ENCODE results near the gene NPEPL1. TPM values are rescaled to one million over a fixed set of nuclear protein-coding genes. Genes with fewer than 3 reads are reported as not detected.

The NPEPL1 gene
- total and polyA plus RNA-seq, 10 of the 15 experiments (the other 5 are each of a cell fraction or from before 2014, with no cell fraction given) = 0.08 to 21.3 (median 10.2) TPM

- Histone ChIP-seq H3K9ac (ENCODE audit: control insufficient read depth, insufficient read depth, low read length) (no peak overlapping the region), H3K79me2 (ENCODE audit: control insufficient read depth, insufficient read depth, low read length) (no peaks in the 10 kb centered on the region), H4K20me1 (ENCODE audit: control insufficient read depth, insufficient read depth) (no peaks in the 10 kb centered on the region), H3K4me1 (ENCODE audit: control insufficient read depth, insufficient read depth, low read length) (no peaks in the 10 kb centered on the region), H3K9me3 (replicated peaks; ENCODE audit: control insufficient read depth, insufficient read depth, low read length) (no peaks in the 10 kb centered on the region; the same call in 2 of the 3 replicates), H2AFZ (ENCODE audit: control insufficient read depth, low read depth, low read length) (no peak overlapping the region), H3K27ac (ENCODE audit: control insufficient read depth, insufficient read depth) (no peak overlapping the region), H3K27me3 (replicated peaks in 1 of 2; ENCODE audit: control insufficient read depth in 2 of 2, insufficient read depth in 2 of 2, low read length in 1 of 2) (peaks cover 0 to 2% of the 10 kb centered on the region in 2 experiments; a peak in 2 of 4 replicates), H3K4me2 (ENCODE audit: control insufficient read depth, insufficient read depth) (no peak overlapping the region), H3K36me3 (ENCODE audit: control insufficient read depth in 2 of 2, insufficient read depth in 2 of 2, low read length in 1 of 2) (no peaks in the 10 kb centered on the region), H3K4me3 (no peak overlapping the region)
- ATAC-seq = no peak
- no TSS peak for BruUV-seq (replicated peaks)
- in situ Hi-C loops (cut with MboI) (no loop called here), intact Hi-C loops (cut with micrococcal nuclease; ENCODE audit: unreplicated experiment) (no loop called here)
- POLR2A ChIA-PET = no interaction called here
- DNase-seq (ENCODE audit: low read depth, low spot score) = no peak
- CTCF ChIA-PET = no interaction called here
- no peak for TF ChIP-seq BHLHE40 (IDR thresholded peaks at IDR 0.05; ENCODE audit: borderline replicate concordance in 1 of 2, low read depth in 2 of 2, low read length in 1 of 2)
- WGBS (ENCODE audit: insufficient coverage, insufficient replicate concordance, low lambda C conversion rate, missing lambda C conversion rate) = 24% methylated on average over 22 of the region's 22 CpGs
- SMC1A ChIA-PET (ENCODE audit: uncharacterized antibody, unreplicated experiment) = no interaction called here
- FAIRE-seq = no peak
- RAD21 ChIA-PET (ENCODE audit: unreplicated experiment) = no interaction called here
Observed at GRCh38 chr20:58721951-58722778, 29.6 kb downstream of the NPEPL1 start.

DNA sequence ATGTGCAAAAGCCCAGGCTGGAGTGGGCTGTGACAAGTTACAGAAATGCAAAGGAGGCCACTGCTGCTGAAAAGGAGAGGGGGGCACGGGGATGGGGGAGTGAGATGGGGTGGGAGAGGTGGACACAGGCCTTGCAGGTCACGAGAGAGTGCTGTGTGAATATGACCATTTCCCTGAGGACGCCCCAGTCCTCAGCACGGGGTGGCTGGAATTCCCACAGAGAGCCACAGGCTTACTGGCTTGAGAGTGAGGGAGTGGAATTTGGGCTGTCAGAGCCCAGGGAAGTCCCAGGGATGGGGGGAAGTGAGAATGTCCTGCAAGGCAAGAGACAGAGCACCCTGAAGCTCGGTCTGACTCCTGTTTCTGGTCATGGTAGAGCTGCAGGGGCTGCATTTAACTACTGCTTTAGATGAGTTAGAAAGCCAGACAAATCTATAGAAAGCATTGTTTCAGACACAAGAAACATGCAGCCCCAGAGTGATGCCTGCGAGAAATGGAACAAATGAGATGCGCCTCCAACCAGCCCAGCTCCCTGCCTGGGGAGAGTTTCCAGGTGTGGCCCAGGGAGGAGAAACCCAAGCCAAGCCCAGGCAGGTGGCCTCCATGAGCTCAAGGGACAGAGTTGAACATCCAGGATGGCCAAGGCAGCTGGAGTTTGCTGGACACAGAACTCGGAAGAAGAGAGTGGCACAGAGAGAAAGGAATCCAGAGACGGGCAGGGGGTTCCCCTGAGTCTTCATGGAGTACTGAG is 30.5 kb downstream of the NPEPL1 start:
- in situ Hi-C loops (cut with MboI) (no loop called here), intact Hi-C loops (cut with micrococcal nuclease; ENCODE audit: unreplicated experiment) (no loop called here)
- ATAC-seq (no peak), FAIRE-seq (no peak), DNase-seq (ENCODE audit: low read depth, low spot score) (no peak)
- H3K9ac ChIP-seq (ENCODE audit: control insufficient read depth, insufficient read depth, low read length) = no peak overlapping the region
- no peaks in the 10 kb centered on the region for H3K79me2 ChIP-seq (ENCODE audit: control insufficient read depth, insufficient read depth, low read length)
- BruUV-seq (replicated peaks) = no TSS peak
- ChIA-PET SMC1A (ENCODE audit: uncharacterized antibody, unreplicated experiment) (no interaction called here), CTCF (no interaction called here), POLR2A (no interaction called here), RAD21 (ENCODE audit: unreplicated experiment) (no interaction called here)
- no peak overlapping the region for H2AFZ ChIP-seq (ENCODE audit: control insufficient read depth, low read depth, low read length)
- H3K4me2 ChIP-seq (ENCODE audit: control insufficient read depth, insufficient read depth) = no peak overlapping the region
- no peaks in the 10 kb centered on the region; the same call in 2 of the 3 replicates for H3K9me3 ChIP-seq (replicated peaks; ENCODE audit: control insufficient read depth, insufficient read depth, low read length)
- H3K4me3 ChIP-seq = no peak overlapping the region
- H3K4me1 ChIP-seq (ENCODE audit: control insufficient read depth, insufficient read depth, low read length) = no peaks in the 10 kb centered on the region
- H3K27ac ChIP-seq (ENCODE audit: control insufficient read depth, insufficient read depth) = no peak overlapping the region
- 53% methylated on average over 7 of the region's 9 CpGs for WGBS (ENCODE audit: insufficient coverage, insufficient replicate concordance, low lambda C conversion rate, missing lambda C conversion rate)
- no peaks in the 10 kb centered on the region for H3K36me3 ChIP-seq (ENCODE audit: control insufficient read depth in 2 of 2, insufficient read depth in 2 of 2, low read length in 1 of 2)
- H3K27me3 ChIP-seq (replicated peaks in 1 of 2; ENCODE audit: control insufficient read depth in 2 of 2, insufficient read depth in 2 of 2, low read length in 1 of 2) = peaks cover 0 to 2% of the 10 kb centered on the region in 2 experiments; a peak in 2 of 4 replicates
- no peaks in the 10 kb centered on the region for H4K20me1 ChIP-seq (ENCODE audit: control insufficient read depth, insufficient read depth)
- TF ChIP-seq IRF5 (IDR thresholded peaks at IDR 0.05; ENCODE audit: borderline replicate concordance) = no peak
- TF ChIP-seq ZNF274 (IDR thresholded peaks at IDR 0.05; ENCODE audit: insufficient read depth, insufficient read length) = no peak
- no peak for TF ChIP-seq NR2F1 (conservative IDR thresholded peaks at IDR 0.05)
- no peak for TF ChIP-seq NFYA (IDR thresholded peaks at IDR 0.05; ENCODE audit: borderline replicate concordance, low read depth, low read length)
- no peak for TF ChIP-seq TCF3 (IDR thresholded peaks at IDR 0.05; ENCODE audit: borderline replicate concordance, insufficient read depth, low read depth, low read length)
- no peak for TF ChIP-seq EP300 (IDR thresholded peaks at IDR 0.05; ENCODE audit: borderline replicate concordance in 1 of 2, control insufficient read depth in 1 of 2, low read depth in 2 of 2, low read length in 2 of 2)
- TF ChIP-seq SMC3 (IDR thresholded peaks at IDR 0.05; ENCODE audit: borderline replicate concordance, low read length) = no peak
- no peak for TF ChIP-seq MLLT1 (IDR thresholded peaks at IDR 0.05)
- TF ChIP-seq TCF7 (IDR thresholded peaks at IDR 0.05; ENCODE audit: borderline replicate concordance) = no peak
- TF ChIP-seq SREBF1 (IDR thresholded peaks at IDR 0.05; ENCODE audit: low read length) = no peak

All from GM12878 (cell line).